Measurements from ENCODE around the gene OR2A2.

- TF ChIP-seq, protein P1, sequence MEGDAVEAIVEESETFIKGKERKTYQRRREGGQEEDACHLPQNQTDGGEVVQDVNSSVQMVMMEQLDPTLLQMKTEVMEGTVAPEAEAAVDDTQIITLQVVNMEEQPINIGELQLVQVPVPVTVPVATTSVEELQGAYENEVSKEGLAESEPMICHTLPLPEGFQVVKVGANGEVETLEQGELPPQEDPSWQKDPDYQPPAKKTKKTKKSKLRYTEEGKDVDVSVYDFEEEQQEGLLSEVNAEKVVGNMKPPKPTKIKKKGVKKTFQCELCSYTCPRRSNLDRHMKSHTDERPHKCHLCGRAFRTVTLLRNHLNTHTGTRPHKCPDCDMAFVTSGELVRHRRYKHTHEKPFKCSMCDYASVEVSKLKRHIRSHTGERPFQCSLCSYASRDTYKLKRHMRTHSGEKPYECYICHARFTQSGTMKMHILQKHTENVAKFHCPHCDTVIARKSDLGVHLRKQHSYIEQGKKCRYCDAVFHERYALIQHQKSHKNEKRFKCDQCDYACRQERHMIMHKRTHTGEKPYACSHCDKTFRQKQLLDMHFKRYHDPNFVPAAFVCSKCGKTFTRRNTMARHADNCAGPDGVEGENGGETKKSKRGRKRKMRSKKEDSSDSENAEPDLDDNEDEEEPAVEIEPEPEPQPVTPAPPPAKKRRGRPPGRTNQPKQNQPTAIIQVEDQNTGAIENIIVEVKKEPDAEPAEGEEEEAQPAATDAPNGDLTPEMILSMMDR (conservative IDR thresholded peaks at IDR 0.05; ENCODE audit: low read length), result no peak
- TF ChIP-seq EZH2phosphoT487 (IDR thresholded peaks at IDR 0.05; ENCODE audit: borderline replicate concordance, low read depth, low read length), result no peak
These were observed 35.0 kb upstream of the OR2A2 start for GRCh38 chr7:144074374-144074773.

Measured in OCI-LY7 (cell line).